Caco-2 (cell line): ENCODE results near the gene PUDP. TPM values are rescaled to one million over a fixed set of nuclear protein-coding genes. Genes with fewer than 3 reads are reported as not detected.

ENCODE experiments used
- BruUV-seq: library from RNA; stranded (reverse); fragments of 400-500 nt; replicated peaks from 2 replicates; lab custom pipeline; 2021; lab: Mats Ljungman, UMichigan
- CTCF ChIA-PET: fragments of 300-600 bp; sonication (Branson Sonifier 250); formaldehyde crosslinking; loops from one replicate; lab custom pipeline; 2022; ENCODE audit warnings: antibody characterized with exemption; lab: Charles Lee
- POLR2A ChIA-PET: fragments of 300-600 bp; sonication (Branson Sonifier 250); formaldehyde crosslinking; loops from one replicate; lab custom pipeline; 2022; ENCODE audit warnings: antibody characterized with exemption; lab: Charles Lee
- DNase-seq, 2 experiments: peaks; one replicate each; pipeline versions ENCODE4 v3.0.0 to v3.0.0-alpha.2; 2020 to 2022
- H3K27me3 ChIP-seq: replicated peaks from 2 replicates; pipeline ENCODE4 v1.6.0; 2011; ENCODE audit warnings: low read length; ENCODE audit not compliant: control insufficient read depth, insufficient read depth
- H3K36me3 ChIP-seq: 2 replicates; pipeline ENCODE4 v1.5.1; 2011; ENCODE audit warnings: low read length; ENCODE audit not compliant: control insufficient read depth, insufficient read depth
- H3K4me1 ChIP-seq: fragments of 250-450 bp; sonication (Bioruptor Pico); 2 replicates; pipeline ENCODE4 v1.5.1; 2020; ENCODE audit warnings: mild to moderate bottlenecking
- H3K4me3 ChIP-seq: 2 replicates; pipeline ENCODE4 v1.5.1; 2011; ENCODE audit warnings: low read depth, mild to moderate bottlenecking, control low read depth, low read length
- H3K9me3 ChIP-seq: fragments of 250-450 bp; sonication (Bioruptor Pico); 2 replicates; pipeline ENCODE4 v1.5.1; 2020; ENCODE audit warnings: mild to moderate bottlenecking, moderate library complexity
- H3K27ac Mint-ChIP-seq: one replicate; pipeline ENCODE4 v1.8.0; 2022; ENCODE audit warnings: mixed read lengths; ENCODE audit not compliant: unreplicated experiment
- H3K27me3 Mint-ChIP-seq: one replicate; pipeline ENCODE4 v1.8.0; 2022; ENCODE audit warnings: mixed read lengths; ENCODE audit not compliant: insufficient read depth, unreplicated experiment
- H3K36me3 Mint-ChIP-seq: one replicate; pipeline ENCODE4 v1.8.0; 2022; ENCODE audit warnings: mild to moderate bottlenecking, mixed read lengths; ENCODE audit not compliant: insufficient read depth, unreplicated experiment
- H3K4me1 Mint-ChIP-seq: one replicate; pipeline ENCODE4 v1.8.0; 2022; ENCODE audit warnings: low read depth, mixed read lengths; ENCODE audit not compliant: unreplicated experiment
- H3K4me3 Mint-ChIP-seq: one replicate; pipeline ENCODE4 v1.8.0; 2022; ENCODE audit warnings: mild to moderate bottlenecking, moderate library complexity, mixed read lengths; ENCODE audit not compliant: unreplicated experiment
- H3K9me3 Mint-ChIP-seq: one replicate; pipeline ENCODE4 v1.8.0; 2022; ENCODE audit warnings: mixed read lengths; ENCODE audit not compliant: unreplicated experiment
- CTCF ChIP-seq, 2 experiments: fragments of 200-600 bp in 1 of 2; IDR thresholded peaks; 1 replicate in 1 of 2; 2 replicates in 1 of 2; pipeline versions ENCODE4 v1.5.1 to v1.8.0; 2011 to 2022; ENCODE audit warnings: antibody characterized with exemption in 1 of 2, control low read depth in 1 of 2, inconsistent platforms in 1 of 2, low read depth in 1 of 2, low read length in 1 of 2, mild to moderate bottlenecking in 1 of 2, moderate library complexity in 1 of 2; ENCODE audit not compliant: insufficient read depth in 1 of 2, severe bottlenecking in 1 of 2, unreplicated experiment in 1 of 2
- intact Hi-C: fragments of 100-400 bp; cut with micrococcal nuclease; formaldehyde crosslinking; loops from one replicate; pipeline ENCODE4 v1.10.0; 2022; ENCODE audit not compliant: unreplicated experiment
- total RNA-seq: library from RNA; stranded (reverse); gene quantifications from 2 replicates; pipeline ENCODE4 v1.2.3, GENCODE V29; 2022

PUDP gene
- total RNA-seq, 1 experiment from 2014 or later = 57.5 TPM

DNA sequence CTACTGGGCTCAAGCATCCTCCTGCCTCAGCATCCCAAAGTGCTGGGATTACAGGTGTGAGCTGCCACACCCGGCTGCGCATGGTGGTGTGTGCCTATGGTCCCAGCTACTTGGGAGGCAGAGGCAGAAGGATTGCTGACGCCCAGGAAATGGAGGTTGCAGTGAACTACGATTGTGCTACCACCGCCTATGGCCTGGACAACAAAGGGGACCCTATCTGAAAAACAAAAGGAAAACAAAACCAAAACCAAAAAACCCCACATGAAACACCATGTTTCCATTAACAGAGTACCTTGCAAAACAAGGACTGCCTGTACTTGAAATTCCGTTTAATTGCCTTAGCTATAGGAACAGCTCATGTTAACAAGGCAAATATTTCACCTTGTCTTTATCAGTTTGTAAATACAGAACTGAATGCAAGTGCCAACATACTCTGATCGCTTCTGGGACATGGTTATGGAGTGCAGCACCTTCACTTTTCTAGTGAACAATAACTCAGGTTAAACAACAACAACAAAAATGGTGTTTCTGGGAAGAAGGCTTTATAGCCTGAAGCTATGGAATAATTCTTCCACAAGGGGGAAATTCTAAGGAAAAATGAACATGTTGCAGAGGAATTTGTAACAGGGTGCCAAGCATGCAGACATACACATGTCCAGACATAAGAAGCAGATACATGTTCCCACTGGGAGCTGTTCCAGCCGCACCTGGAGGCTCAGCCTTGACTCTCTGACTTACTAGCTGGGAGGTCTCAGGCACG, 73.6 kb downstream of the PUDP start:
- peaks cover 7% of the 10 kb centered on the region for H3K4me1 Mint-ChIP-seq
- Histone ChIP-seq H3K4me3 (no peak overlapping the region), H3K36me3 (no peaks in the 10 kb centered on the region), H3K9me3 (no peaks in the 10 kb centered on the region), H3K27me3 (no peaks in the 10 kb centered on the region), H3K4me1 (peaks cover 7% of the 10 kb centered on the region; the same call in 1 of the 2 replicates)
- H3K4me3 Mint-ChIP-seq = no peak overlapping the region
- intact Hi-C loops = no loop called here
- peaks cover 12% of the 10 kb centered on the region for H3K36me3 Mint-ChIP-seq
- DNase-seq = no peak
- POLR2A ChIA-PET = no interaction called here
- BruUV-seq = no TSS peak
- CTCF ChIA-PET = no interaction called here
- no peaks in the 10 kb centered on the region for H3K27me3 Mint-ChIP-seq
- no peaks in the 10 kb centered on the region for H3K9me3 Mint-ChIP-seq
- no peak for TF ChIP-seq CTCF (IDR thresholded peaks at IDR 0.05; ENCODE audit: insufficient read depth in 1 of 2, low read depth in 1 of 2, low read length in 1 of 2, severe bottlenecking in 1 of 2, unreplicated experiment in 1 of 2)
- no peak overlapping the region for H3K27ac Mint-ChIP-seq

DNA sequence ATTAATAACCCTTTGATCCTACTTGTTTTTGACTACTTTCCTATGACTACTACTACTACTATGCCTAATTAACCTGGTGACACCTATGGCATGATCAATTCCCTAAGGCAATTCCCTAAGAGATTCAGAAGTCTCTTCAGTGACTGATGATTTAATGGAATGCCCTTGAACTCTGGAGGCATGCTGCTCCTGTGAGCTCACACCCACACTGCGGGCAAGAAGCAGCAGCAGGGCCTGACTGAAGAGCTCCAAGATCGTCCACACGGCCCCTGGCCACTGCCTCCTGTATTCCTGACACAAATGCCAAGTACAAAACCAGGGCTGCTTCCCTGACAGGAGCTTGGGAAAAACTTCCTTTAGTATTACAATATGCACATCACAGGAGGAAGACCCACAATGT, 74.6 kb downstream of the PUDP start:
- Histone ChIP-seq H3K27me3 (no peaks in the 10 kb centered on the region), H3K4me3 (no peak overlapping the region), H3K9me3 (no peaks in the 10 kb centered on the region), H3K4me1 (peaks cover 7% of the 10 kb centered on the region; the same call in 1 of the 2 replicates), H3K36me3 (no peaks in the 10 kb centered on the region)
- DNase-seq = no peak
- no peak for TF ChIP-seq CTCF (IDR thresholded peaks at IDR 0.05; ENCODE audit: insufficient read depth in 1 of 2, low read depth in 1 of 2, low read length in 1 of 2, severe bottlenecking in 1 of 2, unreplicated experiment in 1 of 2)
- H3K27me3 Mint-ChIP-seq = no peaks in the 10 kb centered on the region
- H3K36me3 Mint-ChIP-seq = peaks cover 16% of the 10 kb centered on the region
- H3K4me1 Mint-ChIP-seq = peaks cover 16% of the 10 kb centered on the region
- no peak overlapping the region for H3K27ac Mint-ChIP-seq
- ChIA-PET CTCF (no interaction called here), POLR2A (no interaction called here)
- no TSS peak for BruUV-seq
- no peaks in the 10 kb centered on the region for H3K9me3 Mint-ChIP-seq
- intact Hi-C loops = no loop called here
- no peak overlapping the region for H3K4me3 Mint-ChIP-seq

DNA sequence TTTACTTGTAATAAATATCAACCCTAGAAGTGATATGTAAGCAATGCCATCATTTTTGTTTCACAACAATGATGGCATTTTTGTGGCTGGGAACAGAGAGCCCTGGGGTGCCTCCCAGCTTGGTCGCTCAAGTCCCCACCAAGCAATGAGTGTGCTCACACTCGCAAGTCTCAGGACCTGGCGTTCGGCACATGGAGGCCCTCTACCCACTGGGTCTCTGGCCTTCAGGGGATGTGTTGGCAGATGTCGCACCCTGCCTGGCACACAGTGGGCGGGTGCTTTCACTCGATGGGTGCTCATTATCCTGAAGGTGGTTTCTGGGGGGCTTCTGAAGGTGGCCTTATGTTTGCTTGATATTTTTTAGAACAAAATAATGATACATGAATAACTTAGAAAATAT, 75.1 kb downstream of the PUDP start:
- Histone ChIP-seq H3K9me3 (no peaks in the 10 kb centered on the region), H3K36me3 (no peaks in the 10 kb centered on the region), H3K27me3 (no peaks in the 10 kb centered on the region), H3K4me3 (no peak overlapping the region), H3K4me1 (peaks cover 7% of the 10 kb centered on the region; the same call in 1 of the 2 replicates)
- H3K36me3 Mint-ChIP-seq = peaks cover 20% of the 10 kb centered on the region
- no peak overlapping the region for H3K4me3 Mint-ChIP-seq
- no peaks in the 10 kb centered on the region for H3K27me3 Mint-ChIP-seq
- H3K9me3 Mint-ChIP-seq = no peaks in the 10 kb centered on the region
- no peak for TF ChIP-seq CTCF (IDR thresholded peaks at IDR 0.05; ENCODE audit: insufficient read depth in 1 of 2, low read depth in 1 of 2, low read length in 1 of 2, severe bottlenecking in 1 of 2, unreplicated experiment in 1 of 2)
- peaks cover 16% of the 10 kb centered on the region for H3K4me1 Mint-ChIP-seq
- ChIA-PET POLR2A (no interaction called here), CTCF (no interaction called here)
- DNase-seq = no peak
- BruUV-seq = no TSS peak
- intact Hi-C loops = no loop called here
- no peak overlapping the region for H3K27ac Mint-ChIP-seq
